Measurements from ENCODE around the gene NGRN. TPM values are rescaled to one million over a fixed set of nuclear protein-coding genes. Genes with fewer than 3 reads are reported as not detected.

Gene NGRN
- total and polyA plus RNA-seq, 2 of the 8 experiments (the other 6 are each of a cell fraction or from before 2014, with no cell fraction given), result 60.1 to 101 TPM

- Histone ChIP-seq H3K9ac (replicated peaks in 1 of 4; ENCODE audit: extremely low read depth in 1 of 4, low read depth in 3 of 4, low read length in 3 of 4) (no peak overlapping the region), H3K18ac (ENCODE audit: extremely low read depth, low read length) (no peak overlapping the region), H3K23ac (ENCODE audit: insufficient read length) (no peak overlapping the region), H2BK15ac (ENCODE audit: low read length) (no peak overlapping the region), H3K9me3 (ENCODE audit: insufficient read depth in 2 of 2, low read depth in 1 of 2, low read length in 1 of 2) (no peaks in the 10 kb centered on the region), H2BK120ac (replicated peaks; ENCODE audit: low read depth, low read length) (no peak overlapping the region), H2BK5ac (ENCODE audit: low read depth, low read length) (no peak overlapping the region), H4K8ac (ENCODE audit: extremely low read depth, insufficient read depth, low read length) (no peak overlapping the region), H3K14ac (ENCODE audit: insufficient read length) (no peak overlapping the region), H3K23me2 (ENCODE audit: low read depth, low read length) (no peaks in the 10 kb centered on the region), H3K56ac (replicated peaks; ENCODE audit: insufficient read length, low read depth, low read length) (no peak overlapping the region), H3K79me1 (ENCODE audit: low read depth, low read length) (no peaks in the 10 kb centered on the region), H2BK20ac (ENCODE audit: low read length) (no peak overlapping the region), H4K20me1 (replicated peaks in 1 of 2; ENCODE audit: control insufficient read depth in 1 of 2, insufficient read depth in 2 of 2, low read length in 2 of 2) (no peaks in the 10 kb centered on the region), H3K36me3 (ENCODE audit: control insufficient read depth in 2 of 4, insufficient read depth in 4 of 4, low read length in 3 of 4) (no peaks in the 10 kb centered on the region), H3K4ac (replicated peaks; ENCODE audit: insufficient read length, low read depth, low read length) (no peak overlapping the region), H3K4me2 (ENCODE audit: insufficient read depth in 1 of 2, low read depth in 2 of 2, low read length in 2 of 2) (no peak overlapping the region), H4K91ac (replicated peaks; ENCODE audit: insufficient read length, low read length) (no peak overlapping the region), H2AK5ac (ENCODE audit: low read depth, low read length) (no peak overlapping the region), H3K4me1 (replicated peaks in 1 of 4; ENCODE audit: control insufficient read depth in 3 of 4, insufficient read depth in 4 of 4, low read length in 3 of 4) (peaks cover 0 to 12% (median 5%) of the 10 kb centered on the region in 4 experiments; a peak in 6 of 7 replicates), H2AFZ (ENCODE audit: low read length) (no peak overlapping the region), H2BK12ac (ENCODE audit: low read depth, low read length) (no peak overlapping the region), H3K4me3 (ENCODE audit: extremely low read depth in 1 of 4, insufficient read depth in 2 of 4, low read depth in 3 of 4, low read length in 4 of 4) (no peak overlapping the region), H3K27ac (ENCODE audit: low read depth, low read length) (no peak overlapping the region), H3K27me3 (replicated peaks in 1 of 4; ENCODE audit: control insufficient read depth in 3 of 4, extremely low read depth in 1 of 4, insufficient read depth in 3 of 4, low read length in 3 of 4) (no peaks in the 10 kb centered on the region), H4K5ac (ENCODE audit: insufficient read length, low read depth, low read length) (no peak overlapping the region), H3K79me2 (ENCODE audit: control insufficient read depth in 1 of 2, insufficient read depth in 2 of 2, low read length in 2 of 2) (no peaks in the 10 kb centered on the region)
- WGBS, 2 experiments (ENCODE audit: extremely low coverage in 1 of 2, insufficient coverage in 1 of 2, insufficient read length in 1 of 2, insufficient replicate concordance in 2 of 2, low coverage in 1 of 2, low lambda C conversion rate in 2 of 2, missing lambda C conversion rate in 1 of 2), result 94% methylated on average over 4 of the region's 4 CpGs; no CpG with 5 or more reads in 1 of the 2 experiments
- TF ChIP-seq SUZ12 (IDR thresholded peaks at IDR 0.05; ENCODE audit: low read length), result no peak
- no peak for TF ChIP-seq PHF8 (conservative IDR thresholded peaks at IDR 0.05; ENCODE audit: low read depth, low read length)
- TF ChIP-seq BRCA1 (IDR thresholded peaks at IDR 0.05; ENCODE audit: low read depth, low read length), result no peak
- no peak for TF ChIP-seq POU5F1 (IDR thresholded peaks at IDR 0.05; ENCODE audit: low read depth, low read length)
- TF ChIP-seq, protein P1, sequence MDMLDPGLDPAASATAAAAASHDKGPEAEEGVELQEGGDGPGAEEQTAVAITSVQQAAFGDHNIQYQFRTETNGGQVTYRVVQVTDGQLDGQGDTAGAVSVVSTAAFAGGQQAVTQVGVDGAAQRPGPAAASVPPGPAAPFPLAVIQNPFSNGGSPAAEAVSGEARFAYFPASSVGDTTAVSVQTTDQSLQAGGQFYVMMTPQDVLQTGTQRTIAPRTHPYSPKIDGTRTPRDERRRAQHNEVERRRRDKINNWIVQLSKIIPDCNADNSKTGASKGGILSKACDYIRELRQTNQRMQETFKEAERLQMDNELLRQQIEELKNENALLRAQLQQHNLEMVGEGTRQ (IDR thresholded peaks at IDR 0.05; ENCODE audit: low read length), result no peak
- TF ChIP-seq RAD21 (IDR thresholded peaks at IDR 0.05 in 1 of 2, conservative IDR thresholded peaks at IDR 0.05 in 1 of 2; ENCODE audit: low read depth in 2 of 2, low read length in 2 of 2), result no peak
- TF ChIP-seq SP1 (IDR thresholded peaks at IDR 0.05; ENCODE audit: low read depth, low read length), result no peak
- TF ChIP-seq E2F6 (IDR thresholded peaks at IDR 0.05), result no peak
- no peak for TF ChIP-seq JUND (IDR thresholded peaks at IDR 0.05; ENCODE audit: low read length)
- TF ChIP-seq GTF2F1 (IDR thresholded peaks at IDR 0.05; ENCODE audit: borderline replicate concordance, low read depth, low read length), result no peak
- POLR2A ChIA-PET (ENCODE audit: partially characterized antibody), result no interaction called here
- FAIRE-seq (no peak), DNase-seq (ENCODE audit: low read depth in 1 of 2, low spot score in 2 of 2) (no peak)
- CTCF ChIA-PET (ENCODE audit: partially characterized antibody), result interaction anchor here (0.7 to 4.6 kb wide), 4 partner anchors 9 to 222 kb away, joined by 3 to 46 read pairs (median 6); no protein-coding TSS in a partner anchor
These were observed 31.5 kb downstream of the NGRN start for GRCh38 chr15:90297021-90297420.
